Mesodermal cell (in vitro differentiated cells): ENCODE data around the gene CFAP20DC.

Experiments
- H3K27ac ChIP-seq: 2 replicates; pipeline ENCODE4 v1.7.0; 2013; ENCODE audit warnings: mild to moderate bottlenecking, low read depth, low read length, moderate library complexity; ENCODE audit not compliant: severe bottlenecking
- H3K36me3 ChIP-seq: 2 replicates; pipeline ENCODE4 v1.7.1; 2013; ENCODE audit warnings: mild to moderate bottlenecking, low read length, moderate library complexity; ENCODE audit not compliant: control insufficient read depth, insufficient read depth
- H3K4me1 ChIP-seq: one replicate; pipeline ENCODE4 v1.7.1; 2013; ENCODE audit warnings: mild to moderate bottlenecking, low read length; ENCODE audit not compliant: insufficient read depth, control insufficient read depth, poor library complexity, severe bottlenecking
- H3K4me3 ChIP-seq: 2 replicates; pipeline ENCODE4 v1.7.0; 2013; ENCODE audit warnings: low read length, control low read depth, mild to moderate bottlenecking; ENCODE audit not compliant: insufficient read depth, poor library complexity, severe bottlenecking; ENCODE audit errors: extremely low read depth
- H3K9me3 ChIP-seq: 2 replicates; pipeline ENCODE4 v1.7.1; 2013; ENCODE audit warnings: mild to moderate bottlenecking, low read length, moderate library complexity; ENCODE audit not compliant: control insufficient read depth
- WGBS, 2 experiments: methylation state at CpG; one replicate each; pipeline ENCODE4 v1.1.5; 2013; ENCODE audit warnings: missing lambda C conversion rate in 2 of 2; ENCODE audit not compliant: insufficient coverage in 2 of 2; 5-methylcytosine and 5-hydroxymethylcytosine counted together

CFAP20DC gene

DNA sequence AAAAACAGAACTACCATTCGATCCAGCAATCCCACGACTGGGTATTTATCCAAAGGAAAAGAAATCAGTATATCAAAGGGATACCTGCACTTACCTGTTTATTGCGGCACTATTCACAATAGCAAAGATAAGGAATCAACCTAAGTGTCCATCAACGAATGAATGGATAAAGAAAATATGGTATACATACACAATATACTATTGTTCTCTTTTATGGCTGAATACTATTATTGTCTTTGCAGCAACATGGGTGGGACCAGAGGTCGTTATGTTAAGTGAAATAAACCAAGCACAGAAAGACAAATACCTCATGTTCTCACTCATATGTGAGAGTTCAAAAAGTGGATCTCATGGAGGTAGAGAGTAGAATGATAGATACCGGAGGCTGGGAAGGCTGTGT lies 264.9 kb downstream of the CFAP20DC start:
- Histone ChIP-seq H3K4me1 (no peaks in the 10 kb centered on the region), H3K9me3 (peaks cover 3% of the 10 kb centered on the region), H3K4me3 (no peak overlapping the region), H3K27ac (no peak overlapping the region), H3K36me3 (no peaks in the 10 kb centered on the region)
- WGBS, 2 experiments = 100% methylated on average over 2 of the region's 6 CpGs; no CpG with 5 or more reads in 1 of the 2 experiments

DNA sequence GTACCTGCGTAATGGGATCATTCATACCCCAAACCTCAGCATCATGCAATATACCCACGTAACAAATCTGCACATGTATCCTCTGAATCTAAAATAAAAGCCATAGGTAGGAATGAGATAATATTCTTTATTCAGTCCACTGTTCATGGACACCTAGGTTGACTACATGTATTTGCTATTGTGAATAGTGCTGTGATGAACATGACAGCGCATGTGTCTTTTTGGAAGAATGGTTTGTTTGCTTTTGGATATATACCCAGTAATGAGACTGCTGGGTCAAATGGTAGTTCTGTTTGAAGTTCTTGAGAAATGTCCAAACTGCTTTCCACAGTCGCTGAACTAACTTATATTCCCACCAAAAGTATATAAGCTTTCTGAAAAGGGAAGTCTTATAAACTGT lies 265.4 kb downstream of the CFAP20DC start:
- no CpG with 5 or more reads among the region's 4 CpGs for WGBS, 2 experiments
- Histone ChIP-seq H3K9me3 (peaks cover 7% of the 10 kb centered on the region), H3K27ac (no peak overlapping the region), H3K4me3 (no peak overlapping the region), H3K36me3 (no peaks in the 10 kb centered on the region), H3K4me1 (no peaks in the 10 kb centered on the region)

DNA sequence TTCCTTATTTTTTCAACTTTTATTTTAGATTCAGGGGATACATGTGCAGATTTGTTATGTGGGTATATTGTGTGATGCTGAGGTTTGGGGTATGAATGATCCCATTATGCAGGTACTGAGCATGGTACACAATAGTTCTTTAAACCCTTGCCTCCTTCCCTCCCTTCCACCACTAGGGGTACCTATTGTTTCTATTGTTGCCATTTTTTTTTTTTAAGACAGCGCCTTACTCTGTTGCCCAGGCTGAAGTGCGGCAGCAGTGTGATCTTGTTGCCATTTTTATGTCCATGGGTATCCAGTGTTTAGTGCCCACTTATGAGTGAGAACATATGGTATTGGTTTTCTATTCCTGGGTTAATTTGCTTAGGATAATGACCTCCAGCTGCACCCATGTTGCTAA lies 266.0 kb downstream of the CFAP20DC start:
- Histone ChIP-seq H3K9me3 (peaks cover 8% of the 10 kb centered on the region), H3K27ac (no peak overlapping the region), H3K4me1 (no peaks in the 10 kb centered on the region), H3K36me3 (no peaks in the 10 kb centered on the region), H3K4me3 (no peak overlapping the region)
- WGBS, 2 experiments = 100% methylated on average over 1 of the region's 2 CpGs; no CpG with 5 or more reads in 1 of the 2 experiments

DNA sequence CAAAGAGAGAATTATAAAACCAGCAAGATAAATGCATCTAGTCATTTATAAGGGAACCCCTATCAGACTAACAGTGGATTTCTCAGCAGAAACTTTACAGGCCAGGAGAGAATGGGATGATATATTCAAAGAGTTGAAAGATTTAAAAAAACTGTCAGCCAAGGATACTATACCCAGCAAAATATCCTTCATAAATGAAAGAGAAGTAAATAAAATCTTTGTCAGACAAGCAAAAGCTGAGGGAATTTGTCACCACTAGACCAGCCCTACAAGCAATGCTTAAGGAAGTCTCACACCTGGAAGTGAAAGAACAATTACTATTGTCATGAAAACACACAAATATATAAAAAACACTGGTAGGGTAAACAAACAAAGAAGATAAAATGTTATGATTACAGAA lies 269.9 kb downstream of the CFAP20DC start:
- no peak overlapping the region for H3K27ac ChIP-seq
- no peak overlapping the region for H3K4me3 ChIP-seq
- no peaks in the 10 kb centered on the region for H3K4me1 ChIP-seq
- H3K36me3 ChIP-seq = no peaks in the 10 kb centered on the region
- peaks cover 8% of the 10 kb centered on the region for H3K9me3 ChIP-seq

DNA sequence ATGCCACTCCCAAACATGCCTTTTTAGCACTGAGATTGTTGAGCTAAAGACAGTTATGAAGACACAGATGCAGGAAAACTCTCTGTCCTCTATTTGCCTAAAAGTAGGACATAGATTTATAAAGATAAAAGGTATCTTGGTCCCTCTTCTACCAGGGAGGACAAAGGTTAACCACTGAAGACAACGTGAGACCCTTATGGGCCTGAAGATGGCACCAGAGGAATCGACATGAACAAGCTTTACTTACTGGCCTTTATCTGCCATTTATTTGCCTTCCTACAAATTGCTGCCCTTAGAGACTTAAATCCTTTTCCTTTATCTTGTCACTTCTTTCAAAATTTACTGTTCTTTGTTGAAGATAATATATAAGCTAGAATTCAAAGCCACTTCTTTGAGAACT lies 273.6 kb downstream of the CFAP20DC start:
- 66 to 86% methylated on average over 2 of the region's 2 CpGs for WGBS, 2 experiments
- no peaks in the 10 kb centered on the region for H3K4me1 ChIP-seq
- H3K9me3 ChIP-seq = peaks cover 8% of the 10 kb centered on the region
- H3K27ac ChIP-seq = no peak overlapping the region
- H3K36me3 ChIP-seq = no peaks in the 10 kb centered on the region
- H3K4me3 ChIP-seq = no peak overlapping the region

DNA sequence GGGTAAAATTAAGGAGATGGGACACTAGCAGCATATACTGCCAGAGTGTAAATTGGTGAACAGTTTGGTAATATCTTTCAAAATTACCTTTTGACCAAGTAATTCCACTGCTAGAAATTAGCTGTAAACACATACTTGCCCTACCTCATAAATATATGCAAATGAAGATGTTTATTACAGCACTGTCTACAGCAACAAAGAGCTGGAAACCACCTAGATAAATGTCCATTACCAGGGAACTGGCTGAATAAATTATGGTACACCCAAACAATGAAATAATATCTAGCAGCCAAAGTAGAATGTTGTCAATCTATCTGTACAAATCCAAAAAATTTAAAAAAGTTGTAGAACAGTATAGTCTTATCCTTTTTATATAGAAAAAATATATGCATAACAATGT lies 277.4 kb downstream of the CFAP20DC start:
- Histone ChIP-seq H3K9me3 (no peaks in the 10 kb centered on the region), H3K4me1 (no peaks in the 10 kb centered on the region), H3K36me3 (no peaks in the 10 kb centered on the region), H3K4me3 (no peak overlapping the region), H3K27ac (no peak overlapping the region)

DNA sequence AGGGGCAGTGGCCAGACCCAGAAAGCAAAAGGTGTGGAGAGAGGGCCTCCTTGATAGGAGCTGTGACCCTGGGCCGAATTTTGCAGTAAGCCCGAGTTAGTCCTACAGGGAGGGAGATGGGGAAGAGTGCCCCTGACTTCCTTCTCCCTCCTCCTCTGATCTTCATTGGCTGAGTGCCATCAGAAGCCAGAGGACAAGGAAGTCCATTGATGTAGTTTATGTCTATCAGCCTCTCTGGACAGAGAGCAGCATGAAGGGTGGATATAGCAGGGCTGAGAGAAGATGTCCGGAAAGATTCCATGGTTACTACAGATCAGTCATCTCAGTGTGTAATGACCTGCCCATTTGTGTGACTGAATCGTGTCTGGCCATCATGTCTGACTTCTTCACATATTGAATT lies 280.8 kb downstream of the CFAP20DC start:
- Histone ChIP-seq H3K27ac (no peak overlapping the region), H3K36me3 (no peaks in the 10 kb centered on the region), H3K4me3 (no peak overlapping the region), H3K4me1 (no peaks in the 10 kb centered on the region), H3K9me3 (no peaks in the 10 kb centered on the region)
- 76 to 100% methylated on average over 2 to 4 of the region's 4 CpGs for WGBS, 2 experiments

DNA sequence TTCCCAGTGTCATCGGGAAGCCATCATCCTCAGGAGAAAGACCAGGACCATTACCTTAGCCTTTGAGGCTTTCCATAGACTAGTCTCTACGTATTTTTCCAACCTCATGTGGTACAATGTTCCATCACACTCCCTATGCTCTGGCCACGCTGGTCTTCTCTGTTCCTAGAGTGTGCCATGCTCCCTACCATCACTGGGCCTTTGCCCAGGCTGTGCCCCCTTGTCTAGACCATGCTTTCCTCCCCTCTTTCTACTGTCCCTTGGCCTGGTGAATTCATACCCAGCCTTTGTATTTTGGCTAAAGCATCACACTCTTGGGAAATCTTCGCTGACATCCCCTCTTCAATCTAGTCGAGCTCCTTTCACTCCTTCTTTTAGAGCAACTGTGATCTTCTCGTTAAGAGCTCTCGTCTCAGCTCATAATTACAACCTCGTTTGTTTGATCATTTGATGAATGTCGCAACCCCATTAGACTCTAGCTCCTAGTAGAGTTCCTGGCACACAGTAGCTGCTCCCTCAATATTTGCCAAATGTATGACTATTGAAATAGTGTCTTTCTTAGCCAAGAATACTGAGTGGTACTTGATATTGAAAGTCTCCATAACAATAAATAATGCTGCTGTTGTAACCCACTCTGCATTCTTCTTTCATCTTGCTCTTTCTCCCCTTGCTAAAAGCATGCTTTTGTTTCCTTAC lies 283.1 kb downstream of the CFAP20DC start:
- no peak overlapping the region for H3K4me3 ChIP-seq
- 85 to 93% methylated on average over 9 of the region's 9 CpGs for WGBS, 2 experiments
- no peaks in the 10 kb centered on the region for H3K9me3 ChIP-seq
- H3K4me1 ChIP-seq = no peaks in the 10 kb centered on the region
- H3K27ac ChIP-seq = no peak overlapping the region
- no peaks in the 10 kb centered on the region for H3K36me3 ChIP-seq

DNA sequence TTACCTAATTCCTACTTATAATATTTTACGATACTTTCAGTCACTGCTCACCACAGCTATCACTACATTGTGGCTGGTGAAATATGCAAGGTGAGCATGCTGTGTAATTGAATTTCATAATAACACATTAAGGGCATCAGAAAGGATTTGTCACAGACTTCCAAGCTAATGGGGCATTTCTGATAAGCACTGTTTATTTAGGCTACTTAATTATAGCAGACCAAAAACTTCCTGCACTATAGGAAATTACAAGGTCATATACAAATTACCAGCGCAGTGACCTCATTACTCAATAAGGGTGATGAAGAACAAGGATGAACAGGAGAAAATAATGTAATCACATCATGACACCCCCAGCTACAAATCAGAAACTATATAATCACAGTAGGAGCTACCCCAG lies 294.7 kb downstream of the CFAP20DC start:
- no peaks in the 10 kb centered on the region for H3K36me3 ChIP-seq
- WGBS, 2 experiments = no CpG with 5 or more reads among the region's 2 CpGs
- no peaks in the 10 kb centered on the region for H3K4me1 ChIP-seq
- no peak overlapping the region for H3K27ac ChIP-seq
- H3K9me3 ChIP-seq = no peaks in the 10 kb centered on the region
- H3K4me3 ChIP-seq = no peak overlapping the region

DNA sequence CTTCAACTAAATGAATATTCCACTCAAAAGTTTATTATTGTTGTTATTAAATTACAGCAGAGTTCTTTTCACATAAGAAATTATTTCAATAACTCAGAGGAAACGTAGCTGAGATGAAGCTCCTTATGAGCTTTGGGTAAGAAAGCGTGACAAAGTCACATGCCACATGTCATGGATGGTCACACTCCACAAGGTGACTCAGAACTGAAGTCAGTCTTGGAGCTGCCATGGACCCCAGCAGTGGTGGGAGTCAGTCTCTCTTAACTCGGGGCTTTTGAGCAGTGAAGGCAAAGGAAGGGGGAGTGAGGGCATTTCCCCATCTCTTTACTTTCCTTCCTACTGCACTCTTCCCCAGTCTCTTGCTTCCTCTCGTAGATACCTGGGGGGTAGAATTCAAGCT lies 295.8 kb downstream of the CFAP20DC start:
- H3K36me3 ChIP-seq = no peaks in the 10 kb centered on the region
- no peak overlapping the region for H3K4me3 ChIP-seq
- H3K9me3 ChIP-seq = no peaks in the 10 kb centered on the region
- 100% methylated on average over 1 to 2 of the region's 4 CpGs for WGBS, 2 experiments
- H3K27ac ChIP-seq = no peak overlapping the region
- no peaks in the 10 kb centered on the region for H3K4me1 ChIP-seq

DNA sequence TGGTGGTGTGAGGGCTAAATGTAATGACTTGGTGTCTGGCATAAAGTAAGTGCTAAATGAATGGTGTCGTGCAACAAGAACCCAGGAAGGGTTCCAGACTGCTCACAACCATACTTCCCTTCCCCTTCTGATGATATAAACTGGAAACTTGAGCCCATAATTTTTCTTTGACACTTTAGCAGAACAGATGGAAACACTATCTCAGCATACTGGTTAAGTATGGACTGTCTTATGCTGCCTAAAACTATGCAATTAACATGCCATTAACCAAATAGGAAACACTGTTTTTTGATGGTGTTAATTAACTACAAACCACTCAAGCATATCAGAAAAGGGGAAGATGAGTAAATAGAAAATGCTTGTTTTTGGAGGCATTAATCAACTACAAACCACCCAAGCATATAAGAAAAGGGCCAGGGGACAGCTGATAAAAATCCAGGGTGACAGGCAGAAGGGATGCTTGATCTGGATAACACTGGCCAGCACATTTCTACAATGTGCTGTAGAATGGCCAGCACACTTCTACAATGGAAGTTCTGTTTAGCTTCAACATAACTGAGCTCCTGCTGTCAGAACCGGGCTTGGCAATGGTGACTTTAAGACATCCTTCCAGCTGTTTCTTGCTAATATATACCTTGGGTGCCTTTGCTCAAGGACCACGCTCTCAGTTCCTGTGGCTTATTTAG lies 297.8 kb downstream of the CFAP20DC start:
- no peaks in the 10 kb centered on the region for H3K36me3 ChIP-seq
- H3K27ac ChIP-seq = no peak overlapping the region
- no peak overlapping the region for H3K4me3 ChIP-seq
- H3K4me1 ChIP-seq = no peaks in the 10 kb centered on the region
- H3K9me3 ChIP-seq = no peaks in the 10 kb centered on the region
- WGBS, 2 experiments = 87 to 94% methylated on average over 2 of the region's 3 CpGs
